Measurements from ENCODE around the gene NDRG2. TPM values are rescaled to one million over a fixed set of nuclear protein-coding genes. Genes with fewer than 3 reads are reported as not detected.

Gene NDRG2
- total RNA-seq, 2 donors from 2014 or later: 335 to 360 TPM

DNA sequence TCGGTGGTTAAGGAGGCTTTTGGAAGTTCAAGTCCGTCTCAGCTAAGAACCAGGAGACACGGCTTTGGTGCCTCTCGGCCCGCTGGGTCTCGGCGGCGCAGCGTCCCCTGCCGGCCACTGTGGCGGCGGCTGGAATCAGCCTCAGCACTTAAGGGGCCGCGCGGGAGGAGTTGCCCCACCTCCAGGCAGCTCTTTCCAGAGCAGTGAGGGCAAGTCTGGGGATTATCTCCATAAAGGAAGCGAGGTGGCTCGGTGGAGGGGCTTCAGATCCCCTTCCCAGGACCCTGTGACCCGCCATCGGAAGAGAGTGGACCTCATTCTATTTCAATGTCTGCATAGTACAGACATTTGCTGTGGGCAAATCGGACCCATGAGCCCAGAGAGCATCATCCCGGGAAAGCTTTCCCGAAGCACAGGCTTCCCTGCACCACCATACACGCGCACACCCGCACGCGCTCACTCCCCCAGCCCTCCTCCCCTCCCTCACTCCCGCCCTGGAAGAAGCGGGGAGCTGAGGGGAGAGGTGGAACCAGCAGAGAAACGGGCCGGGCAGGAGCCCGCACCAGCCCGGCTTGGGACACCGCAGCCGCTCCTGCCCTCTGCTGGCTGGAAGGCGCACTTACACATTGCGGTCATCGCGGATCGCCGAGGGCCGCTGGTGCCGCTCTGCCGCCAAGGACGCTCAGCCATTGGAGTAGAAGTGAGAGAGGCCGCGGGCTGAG is 53.7 kb downstream of the NDRG2 start:
- TF ChIP-seq, protein P1, sequence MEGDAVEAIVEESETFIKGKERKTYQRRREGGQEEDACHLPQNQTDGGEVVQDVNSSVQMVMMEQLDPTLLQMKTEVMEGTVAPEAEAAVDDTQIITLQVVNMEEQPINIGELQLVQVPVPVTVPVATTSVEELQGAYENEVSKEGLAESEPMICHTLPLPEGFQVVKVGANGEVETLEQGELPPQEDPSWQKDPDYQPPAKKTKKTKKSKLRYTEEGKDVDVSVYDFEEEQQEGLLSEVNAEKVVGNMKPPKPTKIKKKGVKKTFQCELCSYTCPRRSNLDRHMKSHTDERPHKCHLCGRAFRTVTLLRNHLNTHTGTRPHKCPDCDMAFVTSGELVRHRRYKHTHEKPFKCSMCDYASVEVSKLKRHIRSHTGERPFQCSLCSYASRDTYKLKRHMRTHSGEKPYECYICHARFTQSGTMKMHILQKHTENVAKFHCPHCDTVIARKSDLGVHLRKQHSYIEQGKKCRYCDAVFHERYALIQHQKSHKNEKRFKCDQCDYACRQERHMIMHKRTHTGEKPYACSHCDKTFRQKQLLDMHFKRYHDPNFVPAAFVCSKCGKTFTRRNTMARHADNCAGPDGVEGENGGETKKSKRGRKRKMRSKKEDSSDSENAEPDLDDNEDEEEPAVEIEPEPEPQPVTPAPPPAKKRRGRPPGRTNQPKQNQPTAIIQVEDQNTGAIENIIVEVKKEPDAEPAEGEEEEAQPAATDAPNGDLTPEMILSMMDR (IDR thresholded peaks at IDR 0.05): peak; percentile 76 to 95
- H3K9me3 ChIP-seq: no peaks in the 10 kb centered on the region
- H3K27ac ChIP-seq: peak overlapping the region; percentile 71 to 79
- H3K27me3 ChIP-seq: no peaks in the 10 kb centered on the region
- H3K4me1 ChIP-seq: peaks cover 0 to 10% of the 10 kb centered on the region in 2 donors
- H3K4me3 ChIP-seq: peak overlapping the region; percentile 44 to 69
- DNase-seq (ENCODE audit: low spot score): peak; percentile 87
- H3K36me3 ChIP-seq: no peaks in the 10 kb centered on the region

DNA sequence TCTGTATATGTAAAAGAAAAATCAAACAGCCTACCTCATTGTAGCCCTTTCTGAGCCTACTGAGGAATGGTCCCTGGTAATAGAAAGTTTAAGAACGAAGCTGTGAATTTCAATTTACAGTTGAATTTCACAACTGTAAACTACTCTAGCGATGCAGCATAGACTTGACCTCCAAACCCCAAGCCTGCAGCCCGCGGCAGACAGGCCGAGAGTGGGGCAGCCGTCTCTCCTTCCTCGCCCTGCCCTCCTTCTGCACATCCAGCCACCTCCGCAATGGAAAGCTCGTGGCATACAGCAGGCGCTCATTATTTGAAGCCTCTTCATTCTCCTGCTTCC is 54.2 kb downstream of the NDRG2 start:
- Histone ChIP-seq H3K4me1 (peaks cover 0 to 10% of the 10 kb centered on the region in 2 donors), H3K4me3 (peak overlapping the region; percentile 44 to 69), H3K27me3 (no peaks in the 10 kb centered on the region), H3K36me3 (no peaks in the 10 kb centered on the region), H3K27ac (peak overlapping the region; percentile 71 to 79), H3K9me3 (no peaks in the 10 kb centered on the region)
- DNase-seq (ENCODE audit: low spot score): no peak
- TF ChIP-seq, protein P1 (IDR thresholded peaks at IDR 0.05): no peak

DNA sequence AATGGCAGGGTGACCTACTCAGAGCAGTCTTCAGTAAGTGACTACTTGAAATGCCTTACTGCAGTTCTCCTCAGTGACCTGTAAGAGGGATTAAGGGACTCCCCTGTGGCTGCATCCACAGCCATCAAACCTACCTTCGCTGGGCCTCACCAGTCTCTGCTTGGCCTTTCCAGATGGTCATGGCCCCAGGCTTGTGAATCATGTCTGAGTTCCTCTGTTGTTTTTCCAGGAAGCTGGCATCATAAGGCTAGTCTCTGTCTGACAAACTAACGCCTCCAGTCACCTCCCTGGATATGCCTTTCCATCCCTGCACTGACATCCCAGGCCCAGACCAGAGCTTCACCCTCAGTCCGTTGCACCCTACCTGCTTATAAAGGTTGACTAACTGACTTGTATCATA is 55.5 kb downstream of the NDRG2 start:
- no peak overlapping the region for H3K4me3 ChIP-seq
- no peaks in the 10 kb centered on the region for H3K27me3 ChIP-seq
- H3K36me3 ChIP-seq: no peaks in the 10 kb centered on the region
- TF ChIP-seq, protein P1 (IDR thresholded peaks at IDR 0.05): no peak
- H3K4me1 ChIP-seq: peaks cover 0 to 10% of the 10 kb centered on the region in 2 donors
- no peak for DNase-seq (ENCODE audit: low spot score)
- H3K9me3 ChIP-seq: no peaks in the 10 kb centered on the region
- H3K27ac ChIP-seq: no peak overlapping the region

Small RNAs within 50 kb of the gene (microRNA-seq; reads per million reads assigned to microRNA genes)
- gene MIR6717 (ENCODE audit: borderline number of aligned reads in 2 of 2, borderline replicate concordance in 1 of 2): 0 to 0.71 reads per million in 2 donors

Other genes with a start within 250 kb of the NDRG2 start
- gene RNASE6, start 243.8 kb downstream of the NDRG2 start, total RNA-seq: 10 to 100 TPM in 1 of 2 donors, 1 to 10 TPM in 1; 6.6 to 10.9 TPM
- 100 to 1,000 TPM; 230 to 343 TPM for gene RNASE1, start 222.2 kb downstream of the NDRG2 start, total RNA-seq
- gene RNASE3, start 133.7 kb downstream of the NDRG2 start, total RNA-seq: under 1 TPM in 1 of 2 donors, not detected in 1; 0.59 TPM
- gene RNASE2, start 69.6 kb downstream of the NDRG2 start, total RNA-seq: 1 to 10 TPM; 2.9 to 4.1 TPM
- gene METTL17, start 35.1 kb downstream of the NDRG2 start, total RNA-seq: 10 to 100 TPM; 28.9 to 37.8 TPM
- not detected for gene SLC39A2, start 25.8 kb downstream of the NDRG2 start, total RNA-seq
- gene TPPP2, start 5.2 kb upstream of the NDRG2 start, total RNA-seq: under 1 TPM in 1 of 2 donors, not detected in 1; 0.86 TPM
- gene RNASE13, start 9.7 kb upstream of the NDRG2 start, total RNA-seq: not detected
- not detected for gene RNASE7, start 17.3 kb upstream of the NDRG2 start, total RNA-seq
- gene RNASE8, start 32.8 kb upstream of the NDRG2 start, total RNA-seq: not detected
- gene ARHGEF40, start 45.2 kb upstream of the NDRG2 start, total RNA-seq: 10 to 100 TPM; 14.3 to 16.0 TPM
- 10 to 100 TPM; 49.7 to 66.6 TPM for gene ZNF219, start 73.6 kb upstream of the NDRG2 start, total RNA-seq
- gene TMEM253, start 76.0 kb upstream of the NDRG2 start, total RNA-seq: not detected
- not detected for gene OR5AU1, start 131.0 kb upstream of the NDRG2 start, total RNA-seq
- gene HNRNPC, start 244.4 kb upstream of the NDRG2 start, total RNA-seq: 100 to 1,000 TPM; 254 to 277 TPM

Data from right atrium auricular region (tissue), 2 donors.